ENCODE measurements around the gene DAAM2.
A peak's percentile ranks its signal among the peaks of the same experiment; 100 is the strongest.

Gene DAAM2

GRCh38 chr6:39791850-39792539 is at the start of gene DAAM2:
Gene DAAM2 (plus strand): TSS chr6:39792376. CDS start chr6:39856303, 63,927 bp downstream.
- Histone ChIP-seq H3K27me3 (ENCODE audit: control insufficient read depth, insufficient read depth, low read length) (no peaks in the 10 kb centered on the region), H3K36me3 (ENCODE audit: control insufficient read depth, insufficient read depth, low read length) (no peaks in the 10 kb centered on the region), H3K4me3 (ENCODE audit: low read length) (peak within 1 kb of the TSS; percentile 41), H3K9ac (ENCODE audit: low read length) (peak within 1 kb of the TSS; percentile 10), H3K4me1 (ENCODE audit: control insufficient read depth, insufficient read depth, low read length) (peaks cover 8% of the 10 kb centered on the region), H3K27ac (ENCODE audit: low read depth, low read length) (peak within 1 kb of the TSS; percentile 74)

- H3K27ac ChIP-seq (ENCODE audit: low read depth, low read length) = no peak overlapping the region
- no peaks in the 10 kb centered on the region for H3K27me3 ChIP-seq (ENCODE audit: control insufficient read depth, insufficient read depth, low read length)
- no peaks in the 10 kb centered on the region for H3K4me1 ChIP-seq (ENCODE audit: control insufficient read depth, insufficient read depth, low read length)
Observed at GRCh38 chr6:39746795-39747194, 45.4 kb upstream of the DAAM2 start.

GRCh38 chr6:39752835-39753724 is 39.1 kb upstream of the DAAM2 start:
- no peaks in the 10 kb centered on the region for H3K36me3 ChIP-seq (ENCODE audit: control insufficient read depth, insufficient read depth, low read length)
- peaks cover 3% of the 10 kb centered on the region for H3K27me3 ChIP-seq (ENCODE audit: control insufficient read depth, insufficient read depth, low read length)
- H3K27ac ChIP-seq (ENCODE audit: low read depth, low read length) = no peak overlapping the region
- H3K4me1 ChIP-seq (ENCODE audit: control insufficient read depth, insufficient read depth, low read length) = no peaks in the 10 kb centered on the region
- H3K9ac ChIP-seq (ENCODE audit: low read length) = no peak overlapping the region
- H3K4me3 ChIP-seq (ENCODE audit: low read length) = no peak overlapping the region

More at GRCh38 chr6:39746795-39747194, 45.4 kb upstream of the DAAM2 start:
- no peak overlapping the region for H3K4me3 ChIP-seq (ENCODE audit: low read length)
- no peaks in the 10 kb centered on the region for H3K36me3 ChIP-seq (ENCODE audit: control insufficient read depth, insufficient read depth, low read length)
- no peak overlapping the region for H3K9ac ChIP-seq (ENCODE audit: low read length)

- H3K9ac ChIP-seq (ENCODE audit: low read length) = no peak overlapping the region
- H3K36me3 ChIP-seq (ENCODE audit: control insufficient read depth, insufficient read depth, low read length) = no peaks in the 10 kb centered on the region
- H3K27ac ChIP-seq (ENCODE audit: low read depth, low read length) = no peak overlapping the region
- H3K27me3 ChIP-seq (ENCODE audit: control insufficient read depth, insufficient read depth, low read length) = peaks cover 3% of the 10 kb centered on the region
- H3K4me3 ChIP-seq (ENCODE audit: low read length) = no peak overlapping the region
- H3K4me1 ChIP-seq (ENCODE audit: control insufficient read depth, insufficient read depth, low read length) = no peaks in the 10 kb centered on the region
Observed at GRCh38 chr6:39753725-39754045, 38.5 kb upstream of the DAAM2 start.

GRCh38 chr6:39754514-39755115 is 37.6 kb upstream of the DAAM2 start:
- Histone ChIP-seq H3K4me1 (ENCODE audit: control insufficient read depth, insufficient read depth, low read length) (no peaks in the 10 kb centered on the region), H3K36me3 (ENCODE audit: control insufficient read depth, insufficient read depth, low read length) (no peaks in the 10 kb centered on the region), H3K27me3 (ENCODE audit: control insufficient read depth, insufficient read depth, low read length) (peaks cover 3% of the 10 kb centered on the region), H3K9ac (ENCODE audit: low read length) (no peak overlapping the region), H3K4me3 (ENCODE audit: low read length) (no peak overlapping the region), H3K27ac (ENCODE audit: low read depth, low read length) (peak overlapping the region; percentile 18)

GRCh38 chr6:39755231-39755630 is 36.9 kb upstream of the DAAM2 start:
- no peak overlapping the region for H3K27ac ChIP-seq (ENCODE audit: low read depth, low read length)
- no peak overlapping the region for H3K9ac ChIP-seq (ENCODE audit: low read length)
- peaks cover 3% of the 10 kb centered on the region for H3K27me3 ChIP-seq (ENCODE audit: control insufficient read depth, insufficient read depth, low read length)
- H3K36me3 ChIP-seq (ENCODE audit: control insufficient read depth, insufficient read depth, low read length) = no peaks in the 10 kb centered on the region
- no peak overlapping the region for H3K4me3 ChIP-seq (ENCODE audit: low read length)
- no peaks in the 10 kb centered on the region for H3K4me1 ChIP-seq (ENCODE audit: control insufficient read depth, insufficient read depth, low read length)

- H3K4me3 ChIP-seq (ENCODE audit: low read length) = no peak overlapping the region
- no peak overlapping the region for H3K27ac ChIP-seq (ENCODE audit: low read depth, low read length)
- peaks cover 2% of the 10 kb centered on the region for H3K4me1 ChIP-seq (ENCODE audit: control insufficient read depth, insufficient read depth, low read length)
- peaks cover 3% of the 10 kb centered on the region for H3K27me3 ChIP-seq (ENCODE audit: control insufficient read depth, insufficient read depth, low read length)
- no peaks in the 10 kb centered on the region for H3K36me3 ChIP-seq (ENCODE audit: control insufficient read depth, insufficient read depth, low read length)
- H3K9ac ChIP-seq (ENCODE audit: low read length) = no peak overlapping the region
Observed at GRCh38 chr6:39756582-39756981, 35.6 kb upstream of the DAAM2 start.

GRCh38 chr6:39758905-39759605 is 33.1 kb upstream of the DAAM2 start:
- no peak overlapping the region for H3K4me3 ChIP-seq (ENCODE audit: low read length)
- no peaks in the 10 kb centered on the region for H3K36me3 ChIP-seq (ENCODE audit: control insufficient read depth, insufficient read depth, low read length)
- no peaks in the 10 kb centered on the region for H3K27me3 ChIP-seq (ENCODE audit: control insufficient read depth, insufficient read depth, low read length)
- H3K9ac ChIP-seq (ENCODE audit: low read length) = no peak overlapping the region
- H3K27ac ChIP-seq (ENCODE audit: low read depth, low read length) = no peak overlapping the region
- peaks cover 2% of the 10 kb centered on the region for H3K4me1 ChIP-seq (ENCODE audit: control insufficient read depth, insufficient read depth, low read length)

GRCh38 chr6:39760226-39760952 is 31.8 kb upstream of the DAAM2 start:
- Histone ChIP-seq H3K4me1 (ENCODE audit: control insufficient read depth, insufficient read depth, low read length) (peaks cover 2% of the 10 kb centered on the region), H3K36me3 (ENCODE audit: control insufficient read depth, insufficient read depth, low read length) (no peaks in the 10 kb centered on the region), H3K9ac (ENCODE audit: low read length) (no peak overlapping the region), H3K27ac (ENCODE audit: low read depth, low read length) (no peak overlapping the region), H3K4me3 (ENCODE audit: low read length) (no peak overlapping the region), H3K27me3 (ENCODE audit: control insufficient read depth, insufficient read depth, low read length) (no peaks in the 10 kb centered on the region)

GRCh38 chr6:39765508-39766065 is 26.6 kb upstream of the DAAM2 start:
- Histone ChIP-seq H3K27me3 (ENCODE audit: control insufficient read depth, insufficient read depth, low read length) (no peaks in the 10 kb centered on the region), H3K9ac (ENCODE audit: low read length) (no peak overlapping the region), H3K4me1 (ENCODE audit: control insufficient read depth, insufficient read depth, low read length) (peaks cover 1% of the 10 kb centered on the region), H3K36me3 (ENCODE audit: control insufficient read depth, insufficient read depth, low read length) (no peaks in the 10 kb centered on the region), H3K27ac (ENCODE audit: low read depth, low read length) (no peak overlapping the region), H3K4me3 (ENCODE audit: low read length) (no peak overlapping the region)

- H3K9ac ChIP-seq (ENCODE audit: low read length) = no peak overlapping the region
- no peaks in the 10 kb centered on the region for H3K27me3 ChIP-seq (ENCODE audit: control insufficient read depth, insufficient read depth, low read length)
- no peak overlapping the region for H3K27ac ChIP-seq (ENCODE audit: low read depth, low read length)
- H3K4me3 ChIP-seq (ENCODE audit: low read length) = no peak overlapping the region
- H3K36me3 ChIP-seq (ENCODE audit: control insufficient read depth, insufficient read depth, low read length) = no peaks in the 10 kb centered on the region
- peaks cover 5% of the 10 kb centered on the region for H3K4me1 ChIP-seq (ENCODE audit: control insufficient read depth, insufficient read depth, low read length)
Observed at GRCh38 chr6:39769012-39769411, 23.2 kb upstream of the DAAM2 start.

Measured in rectal smooth muscle tissue (tissue), 1 donor.